Measurements from ENCODE around the gene RAPGEF4. TPM values are rescaled to one million over a fixed set of nuclear protein-coding genes. Genes with fewer than 3 reads are reported as not detected.

The RAPGEF4 gene
- total RNA-seq, 4 donors from 2014 or later: 1.4 to 5.5 (median 1.8) TPM

DNA sequence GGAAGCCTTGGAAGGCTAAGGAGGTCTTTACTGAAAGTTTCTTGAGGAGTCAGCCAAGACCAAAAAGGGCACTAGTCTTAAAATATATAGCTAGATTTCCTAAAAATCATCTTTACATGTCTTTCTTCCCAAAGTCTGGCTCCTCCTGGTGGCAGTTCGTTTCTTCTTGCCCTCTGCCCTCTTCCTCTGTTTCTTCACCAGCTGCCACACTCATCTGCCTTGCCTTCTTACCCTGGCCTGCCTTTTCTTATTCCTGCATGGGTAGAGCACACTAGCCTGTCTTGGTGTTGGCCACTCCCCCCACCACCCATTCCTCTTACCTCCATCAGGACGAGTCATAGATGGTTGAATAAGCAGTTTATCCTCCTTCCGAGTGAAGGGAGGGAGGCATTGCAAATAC is 129.8 kb downstream of the RAPGEF4 start:
- in situ Hi-C loops (cut with MboI; ENCODE audit: low sequenced_read_pairs in 4 of 4) (loop anchor here in 2 of 4 donors (5.0 to 10.0 kb wide), 2 partner anchors 67 to 69 kb away; no protein-coding TSS in a partner anchor), intact Hi-C loops (cut with DNase I; ENCODE audit: low total_unique reads) (no loop called here)
- DNase-seq (no peak), ATAC-seq (no peak)
- H3K4me3 ChIP-seq: no peak overlapping the region
- H3K36me3 ChIP-seq: no peaks in the 10 kb centered on the region
- no peaks in the 10 kb centered on the region for H3K9me3 ChIP-seq
- no peaks in the 10 kb centered on the region for H3K27me3 ChIP-seq
- peaks cover 5 to 15% of the 10 kb centered on the region in 2 donors for H3K4me1 ChIP-seq
- TF ChIP-seq, protein P1, sequence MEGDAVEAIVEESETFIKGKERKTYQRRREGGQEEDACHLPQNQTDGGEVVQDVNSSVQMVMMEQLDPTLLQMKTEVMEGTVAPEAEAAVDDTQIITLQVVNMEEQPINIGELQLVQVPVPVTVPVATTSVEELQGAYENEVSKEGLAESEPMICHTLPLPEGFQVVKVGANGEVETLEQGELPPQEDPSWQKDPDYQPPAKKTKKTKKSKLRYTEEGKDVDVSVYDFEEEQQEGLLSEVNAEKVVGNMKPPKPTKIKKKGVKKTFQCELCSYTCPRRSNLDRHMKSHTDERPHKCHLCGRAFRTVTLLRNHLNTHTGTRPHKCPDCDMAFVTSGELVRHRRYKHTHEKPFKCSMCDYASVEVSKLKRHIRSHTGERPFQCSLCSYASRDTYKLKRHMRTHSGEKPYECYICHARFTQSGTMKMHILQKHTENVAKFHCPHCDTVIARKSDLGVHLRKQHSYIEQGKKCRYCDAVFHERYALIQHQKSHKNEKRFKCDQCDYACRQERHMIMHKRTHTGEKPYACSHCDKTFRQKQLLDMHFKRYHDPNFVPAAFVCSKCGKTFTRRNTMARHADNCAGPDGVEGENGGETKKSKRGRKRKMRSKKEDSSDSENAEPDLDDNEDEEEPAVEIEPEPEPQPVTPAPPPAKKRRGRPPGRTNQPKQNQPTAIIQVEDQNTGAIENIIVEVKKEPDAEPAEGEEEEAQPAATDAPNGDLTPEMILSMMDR (IDR thresholded peaks at IDR 0.05 in 4 of 5, conservative IDR thresholded peaks at IDR 0.05 in 1 of 5): no peak
- H3K27ac ChIP-seq: no peak overlapping the region

DNA sequence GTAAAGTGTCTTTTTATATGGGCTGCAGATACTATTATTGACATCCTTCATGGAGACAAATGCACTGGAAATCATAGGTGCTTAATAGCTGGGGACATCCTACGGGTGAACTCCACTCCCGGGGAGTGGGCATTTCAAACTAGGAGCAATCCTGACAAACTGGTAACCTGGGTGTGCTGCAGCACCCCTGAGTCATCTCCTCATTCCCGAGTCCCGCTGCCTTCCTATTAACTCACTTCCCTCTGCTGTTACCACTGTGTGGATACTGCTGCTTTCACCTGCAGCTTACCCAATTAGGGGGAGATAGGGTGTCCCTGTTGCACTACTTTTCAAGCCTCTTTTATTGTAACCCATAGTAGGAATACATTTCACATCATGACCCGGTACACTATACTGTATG is 134.2 kb downstream of the RAPGEF4 start:
- Histone ChIP-seq H3K36me3 (no peaks in the 10 kb centered on the region), H3K27me3 (no peaks in the 10 kb centered on the region), H3K4me1 (no peaks in the 10 kb centered on the region), H3K4me3 (no peak overlapping the region), H3K27ac (no peak overlapping the region), H3K9me3 (no peaks in the 10 kb centered on the region)
- intact Hi-C loops (cut with DNase I; ENCODE audit: low total_unique reads): no loop called here
- no peak for DNase-seq
- in situ Hi-C loops (cut with MboI; ENCODE audit: low sequenced_read_pairs in 4 of 4): loop anchor here in 2 of 4 donors (5.0 to 10.0 kb wide), 2 partner anchors 62 to 65 kb away; no protein-coding TSS in a partner anchor
- ATAC-seq: no peak
- TF ChIP-seq POLR2A (IDR thresholded peaks at IDR 0.05): no peak
- TF ChIP-seq, protein P1 (IDR thresholded peaks at IDR 0.05 in 4 of 5, conservative IDR thresholded peaks at IDR 0.05 in 1 of 5): no peak

DNA sequence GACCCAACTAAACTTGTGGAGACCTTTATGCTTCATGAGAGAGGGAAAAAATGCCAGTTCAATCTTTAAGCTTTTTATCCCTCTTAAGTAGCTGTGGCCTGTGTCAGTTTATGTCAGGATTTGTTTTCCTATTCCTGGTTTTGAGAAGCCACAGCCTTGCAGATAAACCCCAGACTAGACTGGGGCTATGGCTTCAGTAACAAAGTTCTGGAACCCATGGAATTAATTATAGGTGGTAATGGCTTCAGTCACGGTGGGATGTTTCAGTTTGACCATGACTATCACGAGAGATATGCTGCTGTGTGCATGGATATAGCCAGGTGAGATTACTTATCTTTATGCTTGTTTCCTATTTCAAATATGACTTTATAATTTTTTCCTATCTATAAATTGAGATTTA is 134.8 kb downstream of the RAPGEF4 start:
- DNase-seq (no peak), ATAC-seq (no peak)
- TF ChIP-seq, protein P1 (IDR thresholded peaks at IDR 0.05 in 4 of 5, conservative IDR thresholded peaks at IDR 0.05 in 1 of 5): no peak
- no peak for TF ChIP-seq POLR2A (IDR thresholded peaks at IDR 0.05)
- intact Hi-C loops (cut with DNase I; ENCODE audit: low total_unique reads) (no loop called here), in situ Hi-C loops (cut with MboI; ENCODE audit: low sequenced_read_pairs in 4 of 4) (no loop called here)
- Histone ChIP-seq H3K36me3 (no peaks in the 10 kb centered on the region), H3K27ac (no peak overlapping the region), H3K4me3 (no peak overlapping the region), H3K9me3 (no peaks in the 10 kb centered on the region), H3K27me3 (no peaks in the 10 kb centered on the region), H3K4me1 (no peaks in the 10 kb centered on the region)

DNA sequence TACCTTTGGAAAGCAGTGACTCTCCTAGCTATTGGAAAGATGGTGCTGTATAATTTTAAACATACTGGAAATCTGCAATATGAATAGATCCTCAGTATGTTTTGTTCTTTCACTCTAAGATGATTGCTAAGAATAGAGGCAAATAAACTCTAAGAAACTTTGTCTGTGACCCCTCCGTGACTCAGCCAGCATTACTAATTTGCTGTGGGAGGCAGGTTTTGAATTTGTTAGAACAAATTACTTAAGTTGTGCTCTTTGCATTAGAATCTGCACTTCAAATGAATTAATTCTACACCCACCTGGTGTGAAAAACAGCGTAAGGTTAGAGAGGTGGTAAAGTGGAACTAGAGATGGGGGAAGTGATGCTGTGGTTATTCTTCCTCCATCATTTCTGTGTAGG is 142.2 kb downstream of the RAPGEF4 start:
- Histone ChIP-seq H3K4me1 (no peaks in the 10 kb centered on the region), H3K36me3 (no peaks in the 10 kb centered on the region), H3K4me3 (no peak overlapping the region), H3K27ac (no peak overlapping the region), H3K9me3 (no peaks in the 10 kb centered on the region), H3K27me3 (no peaks in the 10 kb centered on the region)
- intact Hi-C loops (cut with DNase I; ENCODE audit: low total_unique reads): no loop called here
- in situ Hi-C loops (cut with MboI; ENCODE audit: low sequenced_read_pairs in 4 of 4): no loop called here
- DNase-seq (no peak), ATAC-seq (no peak)
- TF ChIP-seq, protein P1 (IDR thresholded peaks at IDR 0.05 in 4 of 5, conservative IDR thresholded peaks at IDR 0.05 in 1 of 5): no peak
- TF ChIP-seq POLR2A (IDR thresholded peaks at IDR 0.05): no peak

DNA sequence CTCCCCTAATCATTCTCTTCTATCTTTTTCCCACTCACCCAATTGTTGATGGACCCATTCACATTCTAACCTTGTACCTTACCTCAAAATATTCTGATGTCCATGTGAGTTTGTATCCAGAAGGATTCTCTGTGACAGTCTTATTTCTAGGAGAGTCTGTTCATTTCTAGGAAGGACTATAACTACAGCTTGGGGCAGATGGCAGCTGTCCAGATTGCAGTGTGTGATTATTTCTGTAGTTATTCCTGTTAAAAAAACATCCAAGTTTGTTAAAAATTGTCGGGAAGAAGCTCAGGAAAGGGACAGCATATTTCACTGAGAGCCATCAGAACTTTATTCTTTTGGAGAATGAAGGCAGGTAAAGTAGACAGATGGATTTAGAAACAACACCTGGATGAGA is 142.6 kb downstream of the RAPGEF4 start:
- intact Hi-C loops (cut with DNase I; ENCODE audit: low total_unique reads): no loop called here

More for the DNA sequence above, 142.6 kb downstream of the RAPGEF4 start:
- Histone ChIP-seq H3K9me3 (no peaks in the 10 kb centered on the region), H3K4me3 (no peak overlapping the region), H3K27me3 (no peaks in the 10 kb centered on the region), H3K27ac (no peak overlapping the region), H3K4me1 (no peaks in the 10 kb centered on the region), H3K36me3 (no peaks in the 10 kb centered on the region)
- no peak for TF ChIP-seq POLR2A (IDR thresholded peaks at IDR 0.05)
- TF ChIP-seq, protein P1 (IDR thresholded peaks at IDR 0.05 in 4 of 5, conservative IDR thresholded peaks at IDR 0.05 in 1 of 5): no peak
- ATAC-seq (no peak), DNase-seq (no peak)
- in situ Hi-C loops (cut with MboI; ENCODE audit: low sequenced_read_pairs in 4 of 4): no loop called here
